PC-3 (cell line): Measurements from ENCODE around the gene OR10J5.

Source experiments
- EZH2 ChIP-seq: fragments of 300-600 bp; sonication (generic); IDR thresholded peaks from one replicate; pipeline ENCODE4 v1.6.1; 2017; ENCODE audit warnings: antibody characterized with exemption, mild to moderate bottlenecking, low read length; ENCODE audit not compliant: unreplicated experiment
- EZH2phosphoT487 ChIP-seq: fragments of 300-600 bp; sonication (generic); IDR thresholded peaks from 2 replicates; pipeline ENCODE4 v1.6.1; 2018; ENCODE audit warnings: mild to moderate bottlenecking, antibody characterized with exemption, low read length, borderline replicate concordance
- TF ChIP-seq, protein P1 (sequence below): fragments of 300-600 bp; sonication (generic); conservative IDR thresholded peaks from 2 replicates; pipeline ENCODE4 v1.5.1; 2017; ENCODE audit warnings: antibody characterized with exemption, low read depth, mild to moderate bottlenecking, low read length

DNA sequence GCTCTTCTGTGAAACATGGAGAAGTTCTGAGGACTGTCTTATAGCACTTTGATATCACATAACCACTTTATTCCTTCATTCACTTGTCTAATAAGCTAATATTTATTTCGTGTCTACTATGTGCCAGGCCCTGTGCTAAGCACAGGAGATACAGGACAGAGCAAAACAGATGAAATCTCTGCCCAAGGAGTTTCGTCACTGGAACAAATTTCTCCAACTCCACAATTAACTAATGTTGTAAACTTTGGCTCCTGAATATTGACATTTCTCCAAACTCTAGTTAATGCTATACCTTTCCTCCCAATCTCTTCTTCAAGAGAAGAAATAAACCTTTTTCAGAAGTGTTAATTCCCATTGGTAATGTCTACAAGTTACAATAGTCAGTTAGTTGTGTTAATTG lies 24.8 kb upstream of the OR10J5 start:
- TF ChIP-seq, protein P1, sequence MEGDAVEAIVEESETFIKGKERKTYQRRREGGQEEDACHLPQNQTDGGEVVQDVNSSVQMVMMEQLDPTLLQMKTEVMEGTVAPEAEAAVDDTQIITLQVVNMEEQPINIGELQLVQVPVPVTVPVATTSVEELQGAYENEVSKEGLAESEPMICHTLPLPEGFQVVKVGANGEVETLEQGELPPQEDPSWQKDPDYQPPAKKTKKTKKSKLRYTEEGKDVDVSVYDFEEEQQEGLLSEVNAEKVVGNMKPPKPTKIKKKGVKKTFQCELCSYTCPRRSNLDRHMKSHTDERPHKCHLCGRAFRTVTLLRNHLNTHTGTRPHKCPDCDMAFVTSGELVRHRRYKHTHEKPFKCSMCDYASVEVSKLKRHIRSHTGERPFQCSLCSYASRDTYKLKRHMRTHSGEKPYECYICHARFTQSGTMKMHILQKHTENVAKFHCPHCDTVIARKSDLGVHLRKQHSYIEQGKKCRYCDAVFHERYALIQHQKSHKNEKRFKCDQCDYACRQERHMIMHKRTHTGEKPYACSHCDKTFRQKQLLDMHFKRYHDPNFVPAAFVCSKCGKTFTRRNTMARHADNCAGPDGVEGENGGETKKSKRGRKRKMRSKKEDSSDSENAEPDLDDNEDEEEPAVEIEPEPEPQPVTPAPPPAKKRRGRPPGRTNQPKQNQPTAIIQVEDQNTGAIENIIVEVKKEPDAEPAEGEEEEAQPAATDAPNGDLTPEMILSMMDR: no peak
- TF ChIP-seq EZH2phosphoT487: no peak
- TF ChIP-seq EZH2: no peak
